ENCODE measurements around the gene KRT6C.
"Not testable (repeated sequence)": the region's sequence is repeated elsewhere in the genome, so short reads cannot be mapped to it uniquely, and the experiment has no call there.

The KRT6C gene

DNA sequence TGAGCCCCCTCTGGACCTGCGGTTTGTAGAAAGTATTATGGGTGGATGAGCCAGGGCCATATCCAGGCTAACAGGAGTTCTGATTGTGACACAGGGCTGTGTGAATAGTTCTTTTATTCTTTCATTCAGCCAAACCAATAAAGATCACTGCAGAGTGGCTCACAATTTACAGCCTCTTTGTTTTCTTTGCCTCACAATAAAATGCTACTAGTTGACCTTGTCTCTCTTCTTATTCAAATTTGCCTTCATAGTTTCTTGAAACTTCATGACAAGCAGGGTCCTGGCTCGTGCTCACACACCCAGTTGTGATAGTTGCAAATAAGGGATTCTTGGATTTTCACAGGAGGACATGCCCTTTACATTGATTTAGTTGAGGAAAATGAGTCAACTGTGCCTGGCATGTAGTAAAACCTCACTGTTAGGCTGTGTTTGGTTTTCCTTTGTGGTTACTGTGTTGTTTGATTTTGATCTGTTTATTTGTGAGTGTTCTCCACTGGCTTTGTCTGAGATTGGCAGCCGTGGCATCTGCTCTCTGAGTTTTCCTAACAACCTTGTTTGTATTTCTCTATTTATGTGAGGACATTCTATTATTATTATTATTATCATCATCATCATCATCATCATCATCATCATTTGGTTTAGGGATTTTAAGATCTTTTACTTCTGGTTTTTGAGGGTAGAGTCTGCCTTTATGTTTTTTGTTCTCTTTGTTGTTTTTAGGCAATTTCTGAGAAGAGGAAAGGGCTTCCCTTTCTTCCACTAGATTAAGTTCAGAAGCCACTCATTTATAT lies 19.0 kb downstream of the KRT6C start:
- DNase-seq, result no peak

DNA sequence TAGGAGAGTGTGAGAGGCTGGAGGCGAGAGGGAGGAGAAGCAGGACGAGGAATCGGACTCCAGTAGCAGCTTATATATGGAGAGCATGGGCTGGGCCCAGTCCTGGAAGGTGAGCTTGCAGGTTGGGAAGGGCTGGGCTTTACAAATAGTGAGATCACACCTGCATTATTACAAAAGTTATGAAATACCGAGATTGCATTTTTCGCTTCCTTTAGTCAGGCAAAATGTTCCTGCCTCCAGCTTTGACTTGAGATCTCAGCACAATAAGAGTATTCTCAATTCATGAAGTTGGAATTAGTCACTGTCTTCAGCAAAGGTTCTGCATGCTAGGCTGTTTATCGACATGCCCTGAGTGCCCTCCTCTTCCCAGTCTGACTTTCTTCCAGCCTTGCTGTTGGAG lies 21.5 kb downstream of the KRT6C start, which contains the start of gene KRT6B:
TSS of gene KRT6B (minus strand) at position 46 of the 400 bp plus-strand sequence. CDS start 68 bp downstream, outside the sequence.
- no peak for DNase-seq

DNA sequence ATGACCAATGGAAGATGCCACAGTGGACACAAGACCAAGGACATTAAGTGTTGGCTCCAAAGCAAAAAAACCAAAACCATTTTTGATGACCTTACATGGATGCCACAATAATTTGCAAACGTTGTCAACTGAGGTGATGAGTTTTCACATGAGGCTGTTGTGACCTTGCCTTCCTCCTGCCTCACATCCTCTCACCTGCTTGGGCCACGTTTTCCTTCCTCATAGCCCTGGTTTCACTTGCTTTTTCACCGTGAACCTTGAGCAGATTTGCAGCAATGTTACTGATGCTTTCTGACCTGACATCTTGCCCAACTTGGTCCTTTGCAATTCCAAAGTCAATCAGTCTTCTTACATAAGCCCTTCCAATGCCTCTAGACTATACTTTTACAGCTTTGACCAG lies 25.4 kb downstream of the KRT6C start:
- no peak for DNase-seq

DNA sequence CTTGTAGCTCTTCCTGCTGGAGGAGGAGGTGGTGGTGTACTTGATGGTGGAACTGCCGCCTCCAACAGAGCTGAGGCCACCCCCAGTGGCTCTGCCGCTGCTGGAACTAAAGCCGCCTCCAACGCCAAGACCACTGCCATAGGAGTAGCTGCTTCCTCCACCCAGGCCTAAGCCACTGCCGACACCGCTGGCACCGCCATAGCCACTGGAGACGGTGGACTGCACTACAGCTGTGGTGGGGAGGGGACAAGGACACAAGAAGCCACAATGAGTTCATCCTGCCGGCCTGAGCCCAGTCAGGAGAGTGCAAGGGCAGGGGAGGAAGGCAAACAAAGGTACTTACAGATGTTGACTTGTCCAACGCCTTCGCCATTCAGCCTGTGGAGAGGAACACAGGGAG lies 26.4 kb downstream of the KRT6C start:
- DNase-seq, result not testable (repeated sequence)

DNA sequence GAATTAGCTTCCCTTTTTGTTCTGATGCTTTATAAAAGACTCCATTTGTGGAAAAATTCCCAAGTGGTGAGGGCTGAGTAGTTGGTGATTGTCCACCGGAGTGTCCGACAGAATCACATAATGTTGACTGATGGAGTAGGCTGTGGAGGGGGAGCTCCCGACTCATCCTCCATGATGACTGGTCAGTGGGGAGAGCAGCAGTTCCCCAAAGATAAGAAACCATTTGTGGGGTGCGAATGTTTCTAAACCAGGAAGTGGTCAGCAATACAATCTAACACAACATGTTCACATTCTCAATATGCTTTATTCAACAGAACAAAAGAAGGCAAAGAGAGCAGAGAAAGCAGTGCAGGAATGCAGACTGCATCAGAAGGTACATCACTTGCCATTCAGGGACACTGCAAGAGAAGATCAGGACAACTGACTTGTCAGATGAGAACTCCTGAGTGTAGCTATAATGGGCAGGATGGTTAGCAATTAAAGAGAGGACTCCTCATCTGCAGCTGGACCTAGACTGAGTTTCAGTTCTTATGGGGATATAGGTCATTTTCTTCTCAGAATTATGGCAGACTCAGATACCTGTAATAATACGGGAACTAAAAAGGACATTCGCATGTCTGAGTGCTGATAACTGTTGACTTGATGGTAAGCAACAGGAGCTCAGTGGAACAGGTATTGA lies 27.1 kb downstream of the KRT6C start:
- DNase-seq, result no peak

DNA sequence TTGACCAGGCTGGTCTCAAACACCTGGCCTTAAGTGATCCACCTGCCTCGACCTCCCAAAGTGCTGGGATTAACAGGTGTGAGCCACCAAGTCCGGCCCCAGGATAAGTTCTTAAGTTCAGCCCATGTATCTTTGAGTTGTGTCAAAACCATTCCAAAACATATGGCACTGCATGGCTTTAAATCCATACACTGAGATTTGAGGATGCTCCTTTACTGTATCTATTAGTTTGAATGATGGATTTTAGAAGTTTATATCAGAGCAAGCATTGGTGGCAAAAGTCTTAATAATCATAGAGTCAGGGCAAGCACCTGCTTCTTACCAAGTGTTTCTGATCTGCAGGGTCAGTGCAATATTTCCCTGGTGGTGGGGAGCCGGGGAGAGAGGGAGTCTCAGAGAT lies 27.7 kb downstream of the KRT6C start:
- DNase-seq, result no peak

DNA sequence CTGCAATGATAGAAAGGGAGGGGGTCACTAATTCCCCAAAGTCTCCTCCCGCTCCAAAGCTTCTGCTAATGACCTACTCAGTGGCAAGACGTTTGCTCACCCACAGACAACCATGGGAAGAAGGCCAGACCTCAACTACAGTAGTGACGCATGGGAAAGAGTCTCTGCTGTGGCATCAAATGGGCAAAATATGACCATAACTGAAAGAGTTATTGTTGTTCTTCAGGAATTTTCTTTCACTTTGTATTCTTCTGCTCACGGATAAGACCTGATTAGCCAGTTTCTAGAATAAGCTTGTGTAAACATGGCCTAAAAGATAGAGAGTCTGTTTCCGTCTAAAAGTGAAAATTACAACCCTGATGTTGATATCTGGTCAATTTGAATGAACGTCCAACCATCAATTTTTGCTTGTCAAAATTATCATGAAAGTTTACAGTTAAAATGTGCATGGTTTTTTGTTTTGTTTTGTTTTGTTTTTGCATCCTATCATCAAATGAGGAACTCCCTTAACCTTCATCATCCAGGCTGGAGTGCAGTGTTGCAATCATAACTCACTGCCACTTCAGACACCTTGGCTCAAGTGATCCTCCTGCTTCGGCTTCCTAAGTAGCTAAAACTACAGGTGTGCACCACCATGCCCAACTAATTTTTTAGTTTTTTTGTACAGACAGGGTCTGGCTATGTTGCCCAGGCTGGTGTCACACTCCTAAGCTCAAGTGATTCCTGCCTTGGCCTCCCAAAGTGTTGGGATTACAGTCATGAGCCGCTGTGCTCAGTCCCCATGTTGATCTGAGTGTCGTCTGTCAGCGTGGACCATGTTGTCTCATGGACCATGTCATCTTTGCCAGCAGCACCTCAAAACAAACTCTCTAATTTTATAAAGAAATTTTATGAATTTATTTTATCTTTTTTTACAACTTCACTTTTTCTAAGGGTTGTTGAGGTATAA lies 28.7 kb downstream of the KRT6C start:
- no peak for DNase-seq

DNA sequence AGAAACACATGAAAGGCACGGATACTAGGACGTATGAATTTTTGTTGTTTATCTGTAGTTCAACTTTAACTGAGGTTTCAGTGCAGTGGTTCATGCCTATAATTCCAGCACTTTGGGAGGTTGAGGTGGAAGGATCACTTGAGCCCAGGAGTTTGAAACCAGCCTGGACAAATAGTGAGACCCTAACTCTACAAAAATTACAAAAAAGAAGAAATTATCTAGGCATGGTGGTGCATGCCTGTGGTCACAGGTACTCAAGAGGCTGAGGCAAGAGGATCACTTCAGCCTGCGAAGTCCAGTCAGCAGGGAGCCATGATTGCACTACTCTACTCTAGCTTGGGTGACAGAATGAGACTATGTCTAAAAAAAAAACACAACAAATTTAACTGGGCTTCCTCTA lies 29.6 kb downstream of the KRT6C start:
- DNase-seq, result no peak

DNA sequence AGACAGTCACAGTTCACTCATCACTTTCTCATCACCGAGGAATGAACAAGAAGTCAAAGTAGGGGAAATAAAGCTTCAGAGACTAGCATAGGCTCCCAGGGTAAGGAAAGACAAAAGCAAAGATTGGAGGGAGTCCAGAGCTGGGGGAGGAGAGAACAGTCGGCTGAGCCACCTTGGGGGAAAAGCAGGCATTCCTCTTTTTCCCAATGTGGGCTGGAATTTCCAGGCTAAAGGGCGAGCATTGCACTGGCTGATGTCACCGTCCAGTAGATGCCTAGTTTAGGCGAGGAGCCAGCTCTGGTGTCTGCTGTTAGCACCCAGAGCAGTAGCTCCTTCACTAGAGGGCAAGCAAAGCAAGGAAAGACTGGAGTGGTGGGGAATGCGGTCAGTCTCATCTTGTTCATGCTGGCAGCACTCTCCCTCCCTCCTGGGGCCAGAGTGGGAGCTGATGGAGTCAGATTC lies 31.0 kb downstream of the KRT6C start:
- no peak for DNase-seq

DNA sequence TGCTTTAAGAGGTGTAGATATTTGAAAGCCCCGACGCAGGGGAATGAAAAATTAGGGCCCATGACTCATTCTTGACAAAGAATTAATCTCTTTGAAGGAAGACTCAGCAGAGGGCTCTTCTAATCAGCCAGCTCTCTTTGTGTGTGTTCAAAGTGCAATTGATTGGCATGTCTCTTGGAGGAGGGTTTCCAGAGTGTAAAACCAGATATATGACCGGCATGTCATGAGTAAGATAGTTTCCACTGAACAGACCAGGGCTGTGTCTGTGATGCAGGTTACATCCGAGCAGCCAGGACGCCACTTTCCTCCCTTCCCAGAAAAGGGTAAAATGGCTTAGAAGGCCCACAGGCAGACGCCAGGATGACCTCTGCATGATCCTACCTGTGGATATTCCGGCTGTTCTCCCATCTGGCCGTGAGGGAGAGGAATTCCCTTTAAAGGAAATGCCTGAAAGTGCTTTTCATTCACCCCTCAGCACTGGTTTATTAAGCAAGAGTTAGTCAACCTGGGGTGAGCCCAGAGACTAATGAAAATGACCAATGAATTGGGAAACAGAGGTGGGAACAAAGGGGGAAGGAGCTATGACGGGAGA lies 32.2 kb downstream of the KRT6C start:
- DNase-seq, result no peak

DNA sequence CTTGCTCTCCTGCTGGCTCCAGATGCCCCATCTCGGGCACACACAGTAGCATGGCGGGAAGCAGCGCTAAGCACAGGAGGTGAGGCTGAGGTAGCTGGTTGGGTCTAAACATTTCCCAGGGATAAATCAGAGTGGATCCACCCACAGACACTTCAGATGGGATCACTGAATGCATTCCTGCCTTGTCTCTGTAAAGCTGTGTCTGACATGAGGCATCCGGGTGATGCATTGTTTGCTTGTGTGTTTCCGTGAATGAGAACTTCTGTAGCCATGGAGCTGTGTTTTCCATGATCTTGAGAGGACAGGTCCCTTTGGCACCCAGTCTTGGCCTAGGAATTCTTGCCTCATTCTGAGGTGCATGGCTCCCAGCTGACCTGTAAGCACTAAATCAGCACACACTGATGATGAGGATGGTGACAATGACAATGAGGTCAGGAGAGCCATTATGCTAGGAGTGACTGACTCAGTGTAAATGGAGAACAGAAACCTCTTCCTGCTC lies 32.7 kb downstream of the KRT6C start:
- no peak for DNase-seq

DNA sequence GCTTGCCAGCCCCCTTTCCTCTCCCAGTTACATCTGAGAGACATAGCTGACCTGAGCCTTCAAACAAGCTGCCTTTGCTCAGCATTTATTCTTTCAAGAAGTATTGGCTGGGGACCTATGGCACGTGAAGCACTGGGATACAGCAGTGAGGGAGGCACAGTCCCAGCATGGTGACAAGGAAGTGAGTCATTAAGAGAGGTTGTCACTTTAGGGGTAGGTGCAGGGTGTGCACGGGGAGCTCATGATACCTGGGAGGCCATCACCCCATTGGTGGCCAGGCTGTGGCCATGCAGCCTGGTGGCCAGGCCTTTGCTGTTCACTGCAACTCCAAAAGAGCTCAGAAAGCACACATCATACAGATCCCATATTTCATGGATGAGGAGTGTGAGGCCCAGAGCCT lies 33.8 kb downstream of the KRT6C start:
- DNase-seq, result no peak

DNA sequence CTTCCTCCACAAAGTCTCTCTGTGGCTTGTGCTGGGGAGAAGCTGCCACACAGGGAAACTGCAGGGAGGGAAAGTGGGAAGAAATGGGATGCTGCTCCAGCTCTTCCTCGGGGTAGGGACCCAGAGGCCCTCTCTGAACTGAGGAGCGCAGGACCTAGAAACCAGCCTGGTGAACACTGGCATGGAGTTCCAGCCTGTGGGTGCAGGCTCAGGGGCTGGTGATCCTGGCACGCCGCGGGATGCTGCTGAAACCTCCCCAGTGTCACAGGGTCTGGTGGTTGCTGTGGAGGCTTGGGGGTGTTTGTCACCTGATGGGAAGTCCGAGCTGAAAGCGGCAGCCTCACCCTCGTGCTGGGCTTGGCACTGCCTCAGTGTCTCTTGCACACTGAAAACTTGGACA lies 34.2 kb downstream of the KRT6C start:
- DNase-seq, result no peak

DNA sequence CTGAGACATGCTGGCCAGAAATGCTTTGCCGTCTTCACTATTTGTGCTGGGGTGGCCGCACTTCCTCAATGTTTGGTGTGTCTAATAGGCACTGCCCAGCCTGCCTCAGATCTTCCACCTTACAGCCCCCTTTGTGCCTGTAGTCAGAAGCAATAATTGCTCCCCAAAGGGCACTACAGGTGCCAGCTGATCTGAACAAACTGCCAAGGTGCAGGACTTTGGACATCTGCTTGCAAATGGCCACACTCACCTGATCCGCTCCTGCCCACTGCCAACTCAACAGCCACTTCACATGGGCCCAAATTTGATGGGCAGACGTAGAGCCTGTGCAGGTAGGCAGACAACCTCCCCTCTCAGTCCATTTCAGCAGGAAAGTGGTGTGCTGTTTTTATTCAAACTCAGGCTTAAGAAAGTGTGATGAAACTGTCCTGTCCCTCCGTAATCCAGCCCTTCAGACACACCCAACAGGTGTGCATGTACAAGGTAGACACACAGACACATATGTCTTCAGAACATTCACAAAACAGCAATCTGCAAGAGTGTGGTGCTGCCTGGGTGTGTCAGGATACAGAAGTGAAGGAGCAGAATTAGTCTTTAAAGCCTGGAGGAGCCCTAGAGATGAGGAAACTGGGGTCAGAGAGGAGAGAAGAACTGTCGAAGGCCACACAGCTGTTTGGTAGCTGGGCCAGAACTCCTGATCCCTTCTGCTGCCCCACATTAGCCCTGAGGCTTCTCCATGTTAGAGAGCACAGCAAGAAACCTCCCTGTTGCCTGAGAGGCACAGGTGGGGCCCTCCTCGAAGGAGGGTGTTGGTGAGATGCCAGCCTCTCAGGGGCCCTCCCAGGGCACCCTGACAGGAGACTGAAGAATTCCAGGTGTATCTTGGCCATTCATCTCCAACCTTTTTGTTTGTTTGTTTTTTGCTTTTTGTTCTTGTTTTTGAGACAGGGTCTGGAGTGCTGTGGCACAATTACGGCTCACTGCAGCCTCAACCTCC lies 35.0 kb downstream of the KRT6C start:
- DNase-seq, result no peak

DNA sequence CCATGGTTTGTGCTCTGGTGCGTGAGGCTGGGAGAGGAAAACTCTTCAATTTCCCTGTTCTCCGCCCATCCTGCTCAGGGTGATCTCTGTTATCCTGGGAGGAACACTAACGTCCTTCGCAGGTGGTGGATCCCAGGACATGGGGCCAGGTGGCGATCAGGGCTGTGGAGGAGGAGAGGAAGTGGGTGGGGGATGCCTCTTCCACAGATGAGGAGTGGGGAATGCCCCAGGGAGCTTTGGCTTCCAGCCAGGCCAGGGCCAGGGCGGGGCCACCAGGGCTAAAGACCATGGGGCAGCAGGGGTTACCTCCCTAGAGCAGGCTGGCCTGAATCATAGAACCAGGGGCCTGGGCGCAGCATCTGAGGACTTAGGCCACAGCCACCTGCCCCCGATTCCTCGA lies 36.1 kb downstream of the KRT6C start:
- peak; percentile 39 for DNase-seq

DNA sequence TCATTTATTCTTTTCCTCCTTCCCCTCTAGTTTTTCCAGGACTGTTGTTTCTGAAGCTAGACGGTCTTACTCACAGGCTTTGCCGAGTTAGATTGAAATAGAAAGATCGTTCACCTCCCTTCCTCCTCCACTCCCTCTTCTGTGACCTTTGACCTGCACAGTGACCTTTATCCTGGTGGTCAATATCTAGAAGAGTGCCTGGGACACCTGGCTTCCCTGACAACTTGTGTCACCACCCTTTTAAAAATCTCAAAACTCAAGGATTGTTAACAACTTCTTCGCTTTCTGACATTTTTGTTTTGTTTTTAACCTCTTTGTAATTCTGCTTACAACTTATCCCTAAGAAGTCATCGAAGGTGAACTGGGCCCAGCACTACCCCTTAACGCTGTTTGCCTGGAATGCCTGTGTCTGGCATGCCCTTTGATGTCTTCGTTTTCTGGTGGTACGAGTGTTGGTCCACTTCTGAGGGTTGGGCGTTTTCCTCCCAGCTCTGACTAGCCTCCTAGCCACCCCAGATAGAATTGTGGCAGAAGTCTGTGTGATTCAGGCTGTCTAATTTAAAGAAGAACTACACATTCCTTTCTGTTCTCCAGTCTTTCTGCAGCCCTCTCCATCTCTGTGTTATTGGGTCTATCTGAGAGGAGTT lies 36.7 kb downstream of the KRT6C start:
- no peak for DNase-seq

DNA sequence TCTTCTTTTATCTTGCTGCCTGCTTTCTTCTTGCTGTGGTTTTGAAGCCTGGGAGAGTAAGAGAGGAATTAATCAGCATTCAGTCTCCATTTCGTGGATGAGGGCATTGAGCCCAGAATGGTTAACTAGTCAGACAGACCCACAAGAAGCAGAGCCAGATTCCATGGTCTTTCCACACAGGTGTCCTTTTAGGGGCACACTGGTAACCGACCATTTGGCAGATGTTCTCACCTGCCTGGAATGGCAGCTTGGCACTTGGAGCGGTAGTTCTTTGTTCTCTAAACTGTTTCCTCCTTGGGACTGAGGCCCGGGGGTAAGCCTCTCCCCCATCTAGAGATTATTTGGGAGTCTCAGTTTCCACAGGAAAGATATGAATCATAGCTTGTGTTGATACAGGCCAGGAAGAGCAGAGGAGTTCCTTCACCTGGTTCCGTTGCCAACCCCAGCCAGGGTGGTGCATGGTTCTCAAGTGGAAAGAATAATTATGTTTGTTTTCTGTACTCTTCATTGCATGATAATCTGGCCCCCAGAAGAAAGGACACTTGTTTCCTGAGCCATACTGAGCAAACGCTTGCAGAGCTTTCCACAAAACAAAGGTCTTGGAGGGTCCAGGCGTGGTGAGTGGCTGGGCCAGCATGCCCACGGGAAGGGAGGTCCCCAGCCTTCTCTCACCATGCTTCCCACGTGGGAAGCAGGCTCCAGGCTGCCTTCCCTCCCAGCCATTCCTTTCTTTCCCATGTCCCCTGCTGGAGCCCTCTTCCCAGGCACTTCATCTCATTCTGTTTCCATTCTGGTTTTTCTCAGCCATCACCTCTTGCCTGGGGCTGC lies 37.4 kb downstream of the KRT6C start:
- DNase-seq, result no peak

DNA sequence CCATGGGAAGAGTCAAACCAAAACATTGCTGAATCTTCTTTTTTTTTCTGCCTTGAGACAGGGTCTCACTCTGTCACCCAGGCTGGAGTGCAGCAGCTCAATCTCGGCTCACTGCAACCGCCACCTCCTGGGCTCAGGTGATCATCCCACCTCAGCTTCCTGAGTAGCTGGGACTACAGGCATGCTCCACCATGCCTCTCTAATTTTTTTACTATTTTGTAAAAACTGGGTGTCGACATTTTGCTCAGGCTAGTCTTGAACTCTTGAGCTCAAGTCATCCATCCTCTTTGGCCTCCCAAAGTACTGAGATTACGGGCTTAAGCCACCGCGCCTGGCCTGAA lies 38.0 kb downstream of the KRT6C start:
- no peak for DNase-seq

DNA sequence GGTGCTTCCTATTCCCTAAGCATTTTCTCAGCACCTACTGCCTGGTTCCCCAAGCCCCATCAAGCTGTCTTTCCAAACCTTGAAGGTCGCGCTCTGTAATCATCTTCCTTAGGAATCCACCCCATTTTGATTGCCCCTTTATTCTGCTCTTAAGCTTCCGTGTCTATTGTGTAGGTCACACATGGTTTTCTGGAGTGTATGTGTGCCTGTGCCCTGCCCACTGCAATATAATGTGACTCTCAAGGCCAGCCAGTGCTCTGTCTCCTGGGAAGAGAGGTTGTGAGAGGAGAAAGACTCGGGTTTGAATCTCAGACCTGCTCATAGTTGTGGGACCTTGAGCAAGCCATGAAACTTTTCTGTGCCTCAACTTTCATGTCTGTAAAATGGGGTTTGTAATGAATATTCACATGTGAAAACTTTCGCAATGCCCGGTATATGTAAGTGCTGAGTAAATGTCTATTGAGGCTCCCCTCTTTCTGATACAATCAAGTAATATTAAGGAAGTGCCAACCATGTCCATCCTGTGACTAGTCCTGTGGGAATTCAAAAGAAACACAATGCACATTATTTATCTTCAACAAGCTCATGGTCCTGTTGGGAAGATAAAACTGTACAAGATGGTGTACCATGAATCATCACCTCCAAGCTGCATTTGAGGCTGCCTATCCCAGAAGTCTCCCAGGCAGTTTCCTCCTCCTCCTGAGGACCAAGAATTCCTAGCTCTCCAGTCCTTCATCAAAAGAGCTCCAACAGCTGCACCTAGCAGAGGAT lies 38.7 kb downstream of the KRT6C start:
- no peak for DNase-seq
